Measurements from ENCODE around the gene ZSCAN5B.
"Not testable (repeated sequence)": the region's sequence is repeated elsewhere in the genome, so short reads cannot be mapped to it uniquely, and the experiment has no call there.

ZSCAN5B gene

GRCh38 chr19:56217039-56217949 is 19.7 kb upstream of the ZSCAN5B start:
- H2AFZ ChIP-seq (ENCODE audit: low read depth, low read length, severe bottlenecking), result no peak overlapping the region
- H3K9ac ChIP-seq (ENCODE audit: low read length), result no peak overlapping the region
- TF ChIP-seq EZH2phosphoT487 (conservative IDR thresholded peaks at IDR 0.05; ENCODE audit: low read length) (no peak), CTCF (IDR thresholded peaks at IDR 0.05; ENCODE audit: insufficient read depth, low read length, poor library complexity, severe bottlenecking) (no peak)

GRCh38 chr19:56211718-56212117 is 14.1 kb upstream of the ZSCAN5B start:
- Histone ChIP-seq H3K27ac (ENCODE audit: low read depth, low read length) (no peak overlapping the region), H3K9ac (ENCODE audit: low read length) (no peak overlapping the region), H3K9me2 (replicated peaks; ENCODE audit: insufficient read depth, low read length) (no peaks in the 10 kb centered on the region), H4K20me1 (ENCODE audit: low read depth, low read length) (no peaks in the 10 kb centered on the region), H3K36me3 (ENCODE audit: low read length) (no peaks in the 10 kb centered on the region), H3K4me2 (ENCODE audit: low read depth, low read length, poor library complexity, severe bottlenecking) (no peak overlapping the region), H3K9me3 (ENCODE audit: insufficient read depth, low read length) (no peaks in the 10 kb centered on the region), H3K79me2 (ENCODE audit: insufficient read depth, low read length) (no peaks in the 10 kb centered on the region), H3F3A (ENCODE audit: insufficient read depth) (no peaks in the 10 kb centered on the region), H3K27me3 (ENCODE audit: low read length) (no peaks in the 10 kb centered on the region), H2AFZ (ENCODE audit: low read depth, low read length, severe bottlenecking) (no peak overlapping the region), H3K4me3 (ENCODE audit: insufficient read depth, low read length, poor library complexity, severe bottlenecking) (no peak overlapping the region)
- no peak for TF ChIP-seq CTCF (IDR thresholded peaks at IDR 0.05; ENCODE audit: insufficient read depth, low read length, poor library complexity, severe bottlenecking)
- TF ChIP-seq EZH2phosphoT487 (conservative IDR thresholded peaks at IDR 0.05; ENCODE audit: low read length), result no peak

More at GRCh38 chr19:56217039-56217949, 19.7 kb upstream of the ZSCAN5B start:
- Histone ChIP-seq H3F3A (ENCODE audit: insufficient read depth) (no peaks in the 10 kb centered on the region), H3K9me3 (ENCODE audit: insufficient read depth, low read length) (no peaks in the 10 kb centered on the region), H3K4me3 (ENCODE audit: insufficient read depth, low read length, poor library complexity, severe bottlenecking) (no peak overlapping the region), H3K36me3 (ENCODE audit: low read length) (no peaks in the 10 kb centered on the region), H3K9me2 (replicated peaks; ENCODE audit: insufficient read depth, low read length) (no peaks in the 10 kb centered on the region), H3K79me2 (ENCODE audit: insufficient read depth, low read length) (no peaks in the 10 kb centered on the region), H3K27me3 (ENCODE audit: low read length) (no peaks in the 10 kb centered on the region), H4K20me1 (ENCODE audit: low read depth, low read length) (no peaks in the 10 kb centered on the region), H3K4me2 (ENCODE audit: low read depth, low read length, poor library complexity, severe bottlenecking) (no peak overlapping the region), H3K27ac (ENCODE audit: low read depth, low read length) (no peak overlapping the region)

- H3K4me2 ChIP-seq (ENCODE audit: low read depth, low read length, poor library complexity, severe bottlenecking); H4K20me1 ChIP-seq (ENCODE audit: low read depth, low read length); H3K36me3 ChIP-seq (ENCODE audit: low read length); H3K4me3 ChIP-seq (ENCODE audit: insufficient read depth, low read length, poor library complexity, severe bottlenecking); H3K9me2 ChIP-seq (replicated peaks; ENCODE audit: insufficient read depth, low read length); H3K9me3 ChIP-seq (ENCODE audit: insufficient read depth, low read length); H3K27ac ChIP-seq (ENCODE audit: low read depth, low read length); H3K27me3 ChIP-seq (ENCODE audit: low read length); H3F3A ChIP-seq (ENCODE audit: insufficient read depth); H3K79me2 ChIP-seq (ENCODE audit: insufficient read depth, low read length); H2AFZ ChIP-seq (ENCODE audit: low read depth, low read length, severe bottlenecking); H3K9ac ChIP-seq (ENCODE audit: low read length): not testable (repeated sequence)
Observed at GRCh38 chr19:56210036-56210435, 12.5 kb upstream of the ZSCAN5B start.

- Histone ChIP-seq H3K79me2 (ENCODE audit: insufficient read depth, low read length) (no peaks in the 10 kb centered on the region), H4K20me1 (ENCODE audit: low read depth, low read length) (no peaks in the 10 kb centered on the region), H3K9me2 (replicated peaks; ENCODE audit: insufficient read depth, low read length) (no peaks in the 10 kb centered on the region), H3K27ac (ENCODE audit: low read depth, low read length) (no peak overlapping the region), H3K27me3 (ENCODE audit: low read length) (no peaks in the 10 kb centered on the region), H3F3A (ENCODE audit: insufficient read depth) (no peaks in the 10 kb centered on the region), H3K4me3 (ENCODE audit: insufficient read depth, low read length, poor library complexity, severe bottlenecking) (no peak overlapping the region), H3K36me3 (ENCODE audit: low read length) (no peaks in the 10 kb centered on the region), H2AFZ (ENCODE audit: low read depth, low read length, severe bottlenecking) (no peak overlapping the region), H3K4me2 (ENCODE audit: low read depth, low read length, poor library complexity, severe bottlenecking) (no peak overlapping the region), H3K9ac (ENCODE audit: low read length) (no peak overlapping the region), H3K9me3 (ENCODE audit: insufficient read depth, low read length) (no peaks in the 10 kb centered on the region)
- TF ChIP-seq CTCF (IDR thresholded peaks at IDR 0.05; ENCODE audit: insufficient read depth, low read length, poor library complexity, severe bottlenecking), result no peak
- TF ChIP-seq EZH2phosphoT487 (conservative IDR thresholded peaks at IDR 0.05; ENCODE audit: low read length), result no peak
Observed at GRCh38 chr19:56209091-56209490, 11.5 kb upstream of the ZSCAN5B start.

- H3K4me2 ChIP-seq (ENCODE audit: low read depth, low read length, poor library complexity, severe bottlenecking); H3K27ac ChIP-seq (ENCODE audit: low read depth, low read length); H3K9me2 ChIP-seq (replicated peaks; ENCODE audit: insufficient read depth, low read length); H3K36me3 ChIP-seq (ENCODE audit: low read length); H2AFZ ChIP-seq (ENCODE audit: low read depth, low read length, severe bottlenecking); H3K27me3 ChIP-seq (ENCODE audit: low read length); H4K20me1 ChIP-seq (ENCODE audit: low read depth, low read length); H3F3A ChIP-seq (ENCODE audit: insufficient read depth); H3K9me3 ChIP-seq (ENCODE audit: insufficient read depth, low read length); H3K79me2 ChIP-seq (ENCODE audit: insufficient read depth, low read length); H3K9ac ChIP-seq (ENCODE audit: low read length); H3K4me3 ChIP-seq (ENCODE audit: insufficient read depth, low read length, poor library complexity, severe bottlenecking): not testable (repeated sequence)
Observed at GRCh38 chr19:56207581-56207980, 10.0 kb upstream of the ZSCAN5B start.

All from SU-DHL-6 (cell line).